Activated CD8-positive, alpha-beta T cell treated with anti-CD3 and anti-CD28 coated beads for 36 hours (primary cell): ENCODE data around the gene KIF26B. TPM values are rescaled to one million over a fixed set of nuclear protein-coding genes. Genes with fewer than 3 reads are reported as not detected.

Experiments
- ATAC-seq: fragments of 200-7000 bp; cut with Tn5 transposase; one replicate; pipeline ENCODE4 v1.10.0; 2021; ENCODE audit warnings: mild to moderate bottlenecking, moderate library complexity
- CTCF ChIA-PET: fragments of 350-600 bp; sonication (Branson Sonifier 250); formaldehyde crosslinking; loops from one replicate; lab custom pipeline; 2021; ENCODE audit warnings: antibody characterized with exemption; lab: Charles Lee
- POLR2A ChIA-PET: fragments of 350-600 bp; sonication (Branson Sonifier 250); formaldehyde crosslinking; loops from one replicate; lab custom pipeline; 2021; ENCODE audit warnings: antibody characterized with exemption; lab: Charles Lee
- DNase-seq: peaks from one replicate; pipeline ENCODE4 v3.0.0-alpha.2; 2020
- H3K27ac Mint-ChIP-seq: one replicate; pipeline ENCODE4 v1.8.0; 2021; ENCODE audit warnings: mild to moderate bottlenecking, mixed read lengths
- H3K27me3 Mint-ChIP-seq: one replicate; pipeline ENCODE4 v1.8.0; 2021; ENCODE audit warnings: mixed read lengths
- H3K36me3 Mint-ChIP-seq: one replicate; pipeline ENCODE4 v1.8.0; 2021; ENCODE audit warnings: low read depth, mixed read lengths
- H3K4me1 Mint-ChIP-seq: one replicate; pipeline ENCODE4 v1.8.0; 2021; ENCODE audit warnings: low read depth, mixed read lengths
- H3K4me3 Mint-ChIP-seq: one replicate; pipeline ENCODE4 v1.8.0; 2021; ENCODE audit warnings: mild to moderate bottlenecking, moderate library complexity, mixed read lengths
- H3K9me3 Mint-ChIP-seq: one replicate; pipeline ENCODE4 v1.8.0; 2021; ENCODE audit warnings: mixed read lengths
- intact Hi-C: fragments of 100-400 bp; cut with micrococcal nuclease; formaldehyde crosslinking; loops from one replicate; pipeline ENCODE4 v1.10.0; 2022
- total RNA-seq, 2 experiments: library from RNA; stranded (reverse); gene quantifications; one replicate each; pipeline ENCODE4 v1.2.3, GENCODE V29; 2021
- TF ChIP-seq, protein P1 (sequence below): fragments of 200-600 bp; IDR thresholded peaks from one replicate; pipeline ENCODE4 v1.8.0; 2022; ENCODE audit warnings: antibody characterized with exemption, mild to moderate bottlenecking

The KIF26B gene
- total RNA-seq, 2 experiments from 2014 or later: 0.16 TPM

DNA sequence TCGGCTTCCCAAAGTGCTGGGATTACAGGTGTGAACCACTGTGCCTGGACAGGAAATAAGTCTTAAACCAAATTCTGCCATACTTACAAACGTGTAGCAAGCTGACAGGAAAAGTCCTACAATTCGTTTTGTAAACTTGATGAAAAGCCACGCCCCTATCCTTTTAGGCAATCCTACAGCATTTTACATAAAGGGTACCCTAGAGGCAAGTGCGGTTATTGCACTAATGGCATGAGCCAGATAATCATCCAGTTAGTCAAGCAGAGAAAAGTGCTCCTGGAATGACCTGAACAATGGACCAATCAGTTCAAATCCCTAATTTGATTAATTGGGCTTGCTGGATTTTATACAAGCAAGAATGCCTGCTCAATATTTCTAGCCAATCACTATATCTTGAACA lies 338.2 kb downstream of the KIF26B start:
- H3K36me3 Mint-ChIP-seq: no peaks in the 10 kb centered on the region
- H3K9me3 Mint-ChIP-seq: no peaks in the 10 kb centered on the region
- no peak overlapping the region for H3K4me3 Mint-ChIP-seq
- H3K27ac Mint-ChIP-seq: no peak overlapping the region
- intact Hi-C loops: no loop called here
- ChIA-PET POLR2A (no interaction called here), CTCF (no interaction called here)
- TF ChIP-seq, protein P1, sequence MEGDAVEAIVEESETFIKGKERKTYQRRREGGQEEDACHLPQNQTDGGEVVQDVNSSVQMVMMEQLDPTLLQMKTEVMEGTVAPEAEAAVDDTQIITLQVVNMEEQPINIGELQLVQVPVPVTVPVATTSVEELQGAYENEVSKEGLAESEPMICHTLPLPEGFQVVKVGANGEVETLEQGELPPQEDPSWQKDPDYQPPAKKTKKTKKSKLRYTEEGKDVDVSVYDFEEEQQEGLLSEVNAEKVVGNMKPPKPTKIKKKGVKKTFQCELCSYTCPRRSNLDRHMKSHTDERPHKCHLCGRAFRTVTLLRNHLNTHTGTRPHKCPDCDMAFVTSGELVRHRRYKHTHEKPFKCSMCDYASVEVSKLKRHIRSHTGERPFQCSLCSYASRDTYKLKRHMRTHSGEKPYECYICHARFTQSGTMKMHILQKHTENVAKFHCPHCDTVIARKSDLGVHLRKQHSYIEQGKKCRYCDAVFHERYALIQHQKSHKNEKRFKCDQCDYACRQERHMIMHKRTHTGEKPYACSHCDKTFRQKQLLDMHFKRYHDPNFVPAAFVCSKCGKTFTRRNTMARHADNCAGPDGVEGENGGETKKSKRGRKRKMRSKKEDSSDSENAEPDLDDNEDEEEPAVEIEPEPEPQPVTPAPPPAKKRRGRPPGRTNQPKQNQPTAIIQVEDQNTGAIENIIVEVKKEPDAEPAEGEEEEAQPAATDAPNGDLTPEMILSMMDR: no peak
- no peak for DNase-seq
- peaks cover 3% of the 10 kb centered on the region for H3K27me3 Mint-ChIP-seq
- ATAC-seq: no peak
- no peaks in the 10 kb centered on the region for H3K4me1 Mint-ChIP-seq

DNA sequence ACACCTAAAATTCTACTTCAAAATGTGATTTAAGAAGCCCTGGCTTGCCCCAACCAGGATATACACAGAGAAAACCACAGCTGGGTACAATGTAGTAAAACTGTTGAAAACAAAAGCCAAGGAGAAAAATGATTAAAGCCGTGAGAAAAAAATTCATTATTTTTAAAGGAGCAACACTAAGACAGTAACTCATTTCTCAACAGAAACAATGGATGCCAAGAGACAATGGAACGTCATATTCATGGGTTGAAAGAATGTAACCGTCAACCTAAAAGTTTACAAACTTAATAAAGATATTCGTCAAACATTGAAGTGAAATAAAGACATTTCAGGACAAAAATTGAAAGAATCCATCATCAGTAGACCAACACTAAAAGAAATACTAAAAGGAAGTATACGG lies 340.9 kb downstream of the KIF26B start:
- intact Hi-C loops: no loop called here
- no peak overlapping the region for H3K4me3 Mint-ChIP-seq
- TF ChIP-seq, protein P1: no peak
- CTCF ChIA-PET: no interaction called here
- no peak overlapping the region for H3K27ac Mint-ChIP-seq
- H3K4me1 Mint-ChIP-seq: no peaks in the 10 kb centered on the region
- H3K9me3 Mint-ChIP-seq: no peaks in the 10 kb centered on the region
- H3K36me3 Mint-ChIP-seq: no peaks in the 10 kb centered on the region
- H3K27me3 Mint-ChIP-seq: peaks cover 3% of the 10 kb centered on the region
- no peak for DNase-seq
- POLR2A ChIA-PET: no interaction called here
- no peak for ATAC-seq

DNA sequence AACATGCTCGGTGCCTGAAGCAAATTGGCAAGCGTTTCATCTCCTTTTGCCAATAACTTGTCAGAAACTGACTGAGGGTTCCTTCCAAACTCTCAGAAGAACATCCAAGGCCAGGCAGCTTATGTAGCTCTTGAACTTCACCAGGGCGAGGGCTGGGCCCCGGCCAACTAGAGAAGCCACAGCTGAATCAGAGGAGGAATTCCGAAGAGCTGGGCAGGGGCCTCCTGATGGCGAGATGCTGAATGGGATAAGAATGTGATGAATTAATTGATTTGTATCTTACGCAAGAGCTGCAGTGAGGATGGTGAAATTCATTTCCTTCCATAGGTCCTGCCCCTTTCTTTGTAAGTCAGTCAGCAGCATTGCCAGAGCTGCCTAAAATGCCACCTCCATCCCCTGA lies 345.8 kb downstream of the KIF26B start:
- Mint-ChIP-seq H3K36me3 (no peaks in the 10 kb centered on the region), H3K9me3 (no peaks in the 10 kb centered on the region), H3K4me1 (no peaks in the 10 kb centered on the region), H3K4me3 (no peak overlapping the region), H3K27me3 (no peaks in the 10 kb centered on the region), H3K27ac (no peak overlapping the region)
- TF ChIP-seq, protein P1: no peak
- ChIA-PET POLR2A (no interaction called here), CTCF (no interaction called here)
- intact Hi-C loops: no loop called here
- ATAC-seq (no peak), DNase-seq (no peak)

DNA sequence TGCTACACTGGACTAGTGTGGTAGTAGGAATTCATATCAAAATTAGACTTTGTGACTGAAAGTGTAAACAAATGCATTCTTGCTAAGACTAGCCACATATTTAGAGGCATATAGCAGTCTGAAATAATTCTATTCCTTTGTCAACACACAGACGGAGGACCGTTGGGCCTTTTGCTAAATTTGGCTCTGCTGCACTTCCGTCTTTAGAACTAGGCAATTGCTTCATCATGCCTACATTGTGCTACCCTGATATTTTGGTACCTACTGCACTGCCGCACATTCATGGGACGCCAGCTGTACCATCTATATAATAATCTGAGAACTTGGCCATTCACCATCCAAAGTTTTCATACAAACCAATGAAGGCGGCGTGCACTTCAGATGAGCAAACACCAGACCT lies 346.8 kb downstream of the KIF26B start:
- Mint-ChIP-seq H3K27me3 (no peaks in the 10 kb centered on the region), H3K4me3 (no peak overlapping the region), H3K4me1 (no peaks in the 10 kb centered on the region), H3K36me3 (no peaks in the 10 kb centered on the region), H3K9me3 (no peaks in the 10 kb centered on the region), H3K27ac (no peak overlapping the region)
- DNase-seq: no peak
- POLR2A ChIA-PET: no interaction called here
- TF ChIP-seq, protein P1: no peak
- intact Hi-C loops: no loop called here
- no peak for ATAC-seq
- CTCF ChIA-PET: no interaction called here

DNA sequence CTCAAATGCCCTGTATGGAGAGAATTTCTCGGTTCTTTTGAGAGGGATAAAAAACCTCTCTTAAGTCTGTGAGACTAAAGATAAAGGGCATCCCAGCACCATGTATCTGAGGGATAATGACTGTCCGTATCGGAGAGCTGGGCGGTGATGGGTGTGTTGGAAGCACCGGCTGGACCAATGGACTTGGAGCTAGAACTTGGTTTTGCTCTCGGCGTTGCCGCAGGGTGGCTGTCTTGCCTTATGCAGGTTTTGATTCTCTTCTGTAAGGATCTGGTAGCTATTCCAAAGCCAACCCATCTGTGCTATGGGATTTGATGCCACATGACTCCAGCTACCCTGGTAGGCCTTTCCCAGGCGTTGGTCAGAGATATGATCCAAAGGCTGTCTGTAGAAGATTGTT lies 348.8 kb downstream of the KIF26B start:
- DNase-seq (no peak), ATAC-seq (no peak)
- H3K27ac Mint-ChIP-seq: no peak overlapping the region
- TF ChIP-seq, protein P1: no peak
- ChIA-PET CTCF (no interaction called here), POLR2A (no interaction called here)
- intact Hi-C loops: no loop called here
- no peaks in the 10 kb centered on the region for H3K9me3 Mint-ChIP-seq
- H3K36me3 Mint-ChIP-seq: no peaks in the 10 kb centered on the region
- no peaks in the 10 kb centered on the region for H3K4me1 Mint-ChIP-seq
- H3K4me3 Mint-ChIP-seq: no peak overlapping the region
- no peaks in the 10 kb centered on the region for H3K27me3 Mint-ChIP-seq
